Activated naive CD4-positive, alpha-beta T cell treated with anti-CD3 and anti-CD28 coated beads, Interleukin-2, amount 50 U/mL, for 16 hours (primary cell): ENCODE results near the gene PDE3B.
"Not testable (repeated sequence)": the region's sequence is repeated elsewhere in the genome, so short reads cannot be mapped to it uniquely, and the experiment has no call there.

Experiments used
- DNase-seq: peaks from one replicate; pipeline ENCODE4 v3.0.0-alpha.2; 2020

Gene PDE3B

GRCh38 chr11:14750911-14751310 is 107.3 kb downstream of the PDE3B start:
- DNase-seq = no peak

GRCh38 chr11:14751975-14752407 is 108.4 kb downstream of the PDE3B start:
- DNase-seq = no peak

DNA sequence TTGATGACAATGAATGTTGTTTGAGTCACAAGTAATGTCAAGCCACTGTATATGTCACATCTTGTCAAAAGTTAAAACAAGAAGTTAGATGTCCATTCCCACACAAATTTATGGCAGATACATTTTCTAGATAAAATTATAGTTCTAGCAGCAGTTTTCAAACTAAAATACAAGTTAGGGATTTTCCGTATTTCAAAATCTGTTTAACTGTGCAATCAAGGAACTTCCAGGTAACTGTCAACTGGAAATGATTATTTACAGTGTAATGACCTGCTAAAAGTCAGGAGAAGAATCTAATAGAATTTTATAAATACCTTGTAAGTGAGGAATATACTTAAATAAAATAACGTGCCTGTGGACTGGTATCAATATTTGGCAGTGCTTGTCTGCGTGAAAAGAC is 111.5 kb downstream of the PDE3B start:
- no peak for DNase-seq

GRCh38 chr11:14756349-14756748 is 112.7 kb downstream of the PDE3B start:
- no peak for DNase-seq

GRCh38 chr11:14759300-14760012 is 115.9 kb downstream of the PDE3B start:
- DNase-seq = not testable (repeated sequence)

- DNase-seq = no peak
Measured at GRCh38 chr11:14764179-14764578, 120.6 kb downstream of the PDE3B start.

DNA sequence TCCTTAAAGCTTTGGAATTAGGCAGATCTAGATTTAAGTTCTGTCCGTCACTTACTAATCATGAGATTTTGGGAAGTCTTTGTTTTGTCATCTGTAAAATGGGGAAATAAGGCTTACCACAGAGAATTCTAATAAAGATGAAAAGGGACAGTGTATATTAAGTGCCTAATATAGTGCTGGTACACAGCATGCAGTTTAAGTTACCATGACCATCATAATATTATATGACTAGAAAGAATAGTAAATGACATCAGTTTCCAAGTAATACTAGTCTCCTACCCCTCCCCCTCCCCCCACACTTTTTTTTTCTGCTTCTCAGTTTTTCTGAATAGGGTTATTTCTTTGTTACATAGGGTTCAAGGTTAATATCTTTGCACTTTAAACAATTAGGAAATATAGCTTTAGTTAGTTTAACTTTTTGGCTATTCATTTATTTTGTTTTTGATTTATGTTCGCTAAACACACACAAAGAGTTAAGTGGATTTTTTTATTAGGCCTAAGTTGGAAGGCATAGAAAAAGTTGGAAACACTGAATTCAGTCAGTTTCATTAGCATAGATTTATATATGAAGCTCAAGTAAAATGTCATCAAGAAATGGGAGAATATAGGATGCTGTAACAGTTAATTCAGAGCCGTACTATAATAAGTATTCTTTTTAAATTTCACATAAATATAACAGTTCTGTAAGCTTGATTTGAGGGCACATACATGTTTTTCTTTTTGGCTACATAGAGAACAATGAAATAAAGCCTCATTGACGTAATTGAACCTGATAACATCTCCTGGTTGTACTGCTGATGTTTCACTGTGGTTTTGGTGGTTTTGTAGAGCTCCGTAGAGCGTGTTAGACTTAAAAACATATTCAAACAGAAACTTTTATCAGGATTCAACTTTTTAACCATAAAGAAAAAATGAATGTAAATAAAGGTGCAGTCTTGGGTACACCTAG is 121.2 kb downstream of the PDE3B start:
- no peak for DNase-seq

DNA sequence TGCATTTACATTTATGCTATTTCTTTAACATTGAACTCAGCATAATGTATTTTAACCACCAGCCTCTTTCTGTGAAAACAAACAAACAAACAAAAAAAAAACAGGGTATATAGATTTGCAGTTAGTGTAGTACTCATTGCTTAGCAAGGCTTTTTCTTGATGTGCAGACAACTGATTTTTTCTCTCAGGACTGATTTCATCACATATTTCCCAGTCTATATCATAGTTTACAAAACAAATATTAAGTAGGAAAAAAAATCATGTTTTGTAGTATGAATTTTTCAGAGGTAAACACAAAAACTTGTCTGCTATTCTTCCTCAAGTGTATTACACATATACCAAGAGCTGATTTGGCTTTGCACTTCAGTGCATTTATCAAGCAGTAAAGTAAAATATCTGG is 123.0 kb downstream of the PDE3B start:
- DNase-seq = no peak

DNA sequence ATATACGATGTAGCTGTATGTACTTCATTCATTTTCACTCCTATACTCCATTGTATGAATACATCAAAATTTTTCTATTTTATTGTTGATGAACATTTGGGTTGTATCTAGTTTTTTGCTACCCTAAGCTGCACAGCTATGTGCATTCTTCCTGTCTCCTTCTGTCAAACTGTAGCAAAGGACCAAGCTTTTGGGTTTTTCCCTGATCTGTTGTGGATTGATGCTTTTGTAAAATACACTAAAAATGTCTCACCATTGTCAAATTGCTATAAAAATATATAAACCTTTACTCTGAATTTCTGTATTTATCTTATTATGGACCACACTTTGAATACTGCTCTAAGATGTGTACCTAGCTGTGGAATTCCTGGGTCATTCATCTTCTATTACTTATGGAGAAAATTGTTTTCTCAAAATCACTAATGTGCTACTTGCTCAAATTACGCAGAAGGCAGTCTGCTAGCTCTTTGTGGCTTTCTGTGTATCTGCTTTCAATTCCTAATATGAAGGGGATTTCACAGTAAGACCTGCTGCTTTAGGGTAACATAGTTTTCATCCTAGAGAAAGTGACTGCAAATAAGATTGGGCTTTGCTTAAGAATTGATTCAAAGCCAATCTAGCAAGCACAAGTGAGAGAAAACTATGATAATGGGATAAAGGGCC is 125.1 kb downstream of the PDE3B start:
- no peak for DNase-seq

- no peak for DNase-seq
Measured at GRCh38 chr11:14773755-14774154, 130.2 kb downstream of the PDE3B start.

DNA sequence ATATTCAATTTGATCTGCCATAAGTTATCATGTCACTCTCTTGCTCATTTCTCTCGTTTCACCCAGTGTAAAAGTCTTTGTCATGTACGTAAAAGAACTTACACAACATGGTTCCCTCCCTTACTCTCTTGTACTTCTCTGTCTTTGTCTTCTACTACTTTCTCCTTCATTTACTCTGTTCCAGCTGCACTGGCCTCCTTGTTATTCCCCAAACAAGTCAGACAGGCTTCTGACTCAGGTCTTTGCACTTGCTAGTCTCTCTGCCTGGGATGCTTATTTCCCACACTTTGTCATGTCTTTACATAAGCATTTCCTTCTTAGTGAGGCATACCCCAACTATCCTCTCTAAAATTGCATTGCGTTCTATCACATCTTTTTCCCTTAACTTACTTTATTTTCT is 131.1 kb downstream of the PDE3B start:
- DNase-seq = no peak

DNA sequence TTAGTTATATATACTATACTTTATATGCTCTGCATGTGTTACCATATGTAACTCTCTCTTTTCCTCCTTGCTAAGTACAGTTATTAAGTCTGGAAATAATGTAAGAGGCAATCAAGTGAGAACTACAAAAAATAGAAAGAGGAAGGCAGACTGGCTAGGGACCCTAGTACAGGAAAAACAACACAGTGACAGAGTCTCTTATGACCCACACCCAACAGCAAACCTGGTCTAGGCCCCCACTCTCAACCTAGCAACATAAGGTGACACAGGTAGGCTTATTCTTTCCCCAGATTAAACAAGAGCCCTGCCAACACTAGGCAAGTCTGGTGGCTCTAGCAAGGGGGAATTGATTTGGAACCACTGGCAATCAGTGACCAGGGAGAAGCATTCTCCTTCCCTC is 132.3 kb downstream of the PDE3B start:
- DNase-seq = no peak

- not testable (repeated sequence) for DNase-seq
Measured at GRCh38 chr11:14778460-14778859, 134.9 kb downstream of the PDE3B start.

- DNase-seq = no peak
Measured at GRCh38 chr11:14783788-14784187, 140.2 kb downstream of the PDE3B start.

- DNase-seq = no peak
Measured at GRCh38 chr11:14784230-14784629, 140.6 kb downstream of the PDE3B start.

- no peak for DNase-seq
Measured at GRCh38 chr11:14789879-14790484, 146.4 kb downstream of the PDE3B start.

- no peak for DNase-seq
Measured at GRCh38 chr11:14793546-14793945, 149.9 kb downstream of the PDE3B start.

DNA sequence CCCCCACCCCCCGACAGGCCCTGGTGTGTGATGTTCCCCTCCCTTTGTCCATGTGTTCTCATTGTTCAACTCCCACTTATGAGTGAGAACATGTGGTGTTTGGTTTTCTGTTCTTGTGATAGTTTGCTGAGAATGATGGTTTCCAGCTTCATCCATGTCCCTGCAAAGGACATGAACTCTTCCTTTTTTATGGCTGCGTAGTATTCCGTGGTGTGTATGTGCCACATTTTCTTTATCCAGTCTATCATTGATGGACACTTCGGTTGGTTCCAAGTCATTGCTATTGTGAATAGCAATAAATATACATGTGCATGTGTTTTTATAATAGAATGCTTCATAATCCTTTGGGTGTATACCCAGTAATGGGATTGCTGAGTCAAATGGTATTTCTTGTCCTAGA is 152.4 kb downstream of the PDE3B start:
- DNase-seq = not testable (repeated sequence)

- DNase-seq = no peak
Measured at GRCh38 chr11:14803846-14804245, 160.2 kb downstream of the PDE3B start.

DNA sequence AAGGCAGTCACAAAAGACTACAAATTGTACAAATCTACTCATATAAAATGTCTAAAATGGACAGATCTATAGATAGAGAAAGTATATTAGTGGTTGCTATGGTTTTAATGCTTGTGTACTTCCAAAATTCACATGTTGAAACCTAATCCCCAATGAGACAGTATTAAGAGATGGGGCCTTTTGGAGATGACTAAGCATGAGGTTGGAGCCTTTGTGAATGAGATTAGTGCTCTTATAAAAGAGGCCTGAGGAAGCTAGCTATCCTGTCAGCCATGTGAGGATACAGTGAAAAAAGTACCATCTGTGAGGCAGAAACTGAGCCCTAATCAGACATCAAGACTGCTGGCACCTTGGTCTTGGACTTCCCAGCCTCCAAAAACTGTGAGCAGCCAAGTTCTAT is 165.9 kb downstream of the PDE3B start:
- DNase-seq = no peak

- DNase-seq = no peak
Measured at GRCh38 chr11:14812757-14813156, 169.2 kb downstream of the PDE3B start.

- no peak for DNase-seq
Measured at GRCh38 chr11:14813516-14813915, 169.9 kb downstream of the PDE3B start.

DNA sequence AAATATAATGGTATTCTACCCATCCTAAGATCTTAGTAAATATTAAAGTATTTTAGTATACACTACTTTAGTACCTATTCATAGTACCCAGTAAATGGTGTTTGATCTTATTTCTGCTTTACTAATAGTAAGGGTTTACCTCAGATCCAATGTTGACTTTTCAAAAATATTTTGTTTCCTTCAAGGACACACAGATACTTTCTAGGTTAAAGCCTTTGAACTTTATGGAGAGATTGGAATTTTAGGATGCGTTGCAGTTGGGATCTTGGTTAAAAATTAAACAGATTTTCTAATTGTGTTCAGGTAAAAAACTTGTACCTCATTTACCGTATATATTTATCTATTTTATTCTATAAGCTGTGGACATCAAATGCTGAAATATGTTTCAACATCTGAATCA is 175.2 kb downstream of the PDE3B start:
- no peak for DNase-seq
